HG03139 (cell line): ENCODE measurements around the gene C5.
"Not testable (repeated sequence)": the region's sequence is repeated elsewhere in the genome, so short reads cannot be mapped to it uniquely, and the experiment has no call there.

Experiments used
- ATAC-seq: cut with Tn5 transposase; IDR thresholded peaks from one replicate; pipeline ENCODE4 v1.9.1; 2021; ENCODE audit not compliant: unreplicated experiment

The C5 gene

DNA sequence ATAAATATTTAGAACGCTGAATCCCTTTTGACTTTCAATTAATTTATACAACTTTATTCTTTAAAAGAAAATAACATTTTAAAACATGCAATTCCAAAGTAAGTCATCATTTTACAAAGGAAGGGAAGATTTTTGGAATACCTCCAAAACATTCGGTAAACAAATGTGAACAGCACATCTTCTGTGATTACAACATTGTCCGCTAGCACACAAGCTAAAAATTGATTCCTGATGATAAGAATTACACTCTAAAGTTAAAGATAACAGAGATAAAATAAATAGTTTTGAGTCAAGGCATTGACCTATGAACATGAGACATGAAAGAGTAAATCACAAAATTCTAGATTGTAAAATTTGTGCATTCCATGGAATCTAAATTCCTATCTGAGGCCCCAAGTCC is 67.2 kb downstream of the C5 start:
- ATAC-seq: no peak

DNA sequence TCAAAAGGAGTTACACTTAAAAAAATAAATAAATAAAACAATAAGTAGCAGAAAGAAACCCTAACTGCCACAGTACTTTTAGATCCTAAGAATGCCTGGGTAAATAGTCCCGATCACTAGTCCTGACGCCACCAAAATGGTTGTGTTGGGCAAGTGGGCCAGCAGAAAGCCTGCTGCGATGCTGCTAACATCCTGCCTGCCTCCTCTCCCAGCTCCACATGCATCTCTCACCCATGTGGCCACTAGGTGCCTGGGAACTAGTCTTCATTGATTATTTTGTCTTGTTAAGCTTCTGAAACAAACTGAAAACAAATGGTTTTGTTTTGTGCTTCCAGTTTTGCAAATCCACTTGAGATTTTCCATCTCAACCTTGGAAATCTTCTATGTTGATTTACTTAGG is 69.1 kb downstream of the C5 start:
- ATAC-seq: no peak

DNA sequence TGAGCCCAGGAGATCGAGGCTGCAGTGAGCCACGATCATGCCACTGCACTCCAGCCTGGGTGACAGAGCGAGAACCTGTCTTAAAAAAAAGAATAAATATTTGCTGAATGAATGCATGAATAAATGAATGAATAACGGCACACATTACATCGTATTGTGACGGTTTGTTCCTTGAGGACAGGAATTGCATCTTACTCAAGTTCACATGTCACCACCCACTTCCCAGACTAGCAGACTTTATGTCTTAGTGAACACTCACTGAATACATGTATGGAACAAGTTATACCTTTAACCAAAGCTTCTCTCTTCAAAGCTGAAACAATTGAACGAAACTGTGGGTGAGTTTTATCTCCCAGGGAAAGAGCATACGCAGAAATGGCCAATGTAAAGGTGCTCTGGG is 70.3 kb downstream of the C5 start:
- no peak for ATAC-seq

DNA sequence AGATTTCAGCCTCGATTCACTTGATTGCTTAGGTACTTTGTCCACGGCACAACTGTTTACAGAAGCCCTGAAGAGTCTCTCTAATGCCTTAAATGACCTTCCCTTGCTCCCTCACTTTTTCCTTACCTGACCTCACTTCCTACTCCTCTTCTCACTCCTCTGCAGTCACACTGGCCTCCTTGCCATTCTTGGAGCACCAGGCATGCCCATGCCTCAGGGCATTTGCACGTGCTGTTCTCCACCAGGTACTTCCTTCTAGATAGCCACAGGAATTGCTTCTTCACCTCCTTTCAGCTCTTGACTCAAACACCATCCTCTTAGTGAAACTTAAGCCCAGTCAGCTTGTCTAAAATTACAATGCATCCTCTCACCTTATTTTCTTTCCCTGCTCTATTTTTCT is 71.1 kb downstream of the C5 start:
- ATAC-seq: no peak

DNA sequence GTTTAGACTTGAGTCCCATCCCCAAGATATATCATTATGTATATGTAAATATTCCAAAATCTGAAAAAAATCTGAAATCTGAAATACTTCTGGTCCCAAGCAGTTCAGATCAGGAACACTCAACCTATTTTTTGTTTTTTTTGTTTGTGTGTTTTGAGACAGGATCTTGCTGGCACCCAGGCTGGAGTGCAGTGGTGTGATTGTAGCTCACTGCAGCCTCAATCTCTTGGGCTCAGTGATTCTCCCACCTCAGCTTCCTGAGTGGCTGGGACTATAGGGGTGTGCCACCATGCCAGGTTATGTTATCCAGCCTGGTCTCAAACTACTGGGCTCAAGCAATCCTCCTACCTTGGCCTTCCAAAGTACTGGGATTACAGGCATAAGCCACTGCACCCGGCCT is 72.8 kb downstream of the C5 start:
- ATAC-seq: no peak

DNA sequence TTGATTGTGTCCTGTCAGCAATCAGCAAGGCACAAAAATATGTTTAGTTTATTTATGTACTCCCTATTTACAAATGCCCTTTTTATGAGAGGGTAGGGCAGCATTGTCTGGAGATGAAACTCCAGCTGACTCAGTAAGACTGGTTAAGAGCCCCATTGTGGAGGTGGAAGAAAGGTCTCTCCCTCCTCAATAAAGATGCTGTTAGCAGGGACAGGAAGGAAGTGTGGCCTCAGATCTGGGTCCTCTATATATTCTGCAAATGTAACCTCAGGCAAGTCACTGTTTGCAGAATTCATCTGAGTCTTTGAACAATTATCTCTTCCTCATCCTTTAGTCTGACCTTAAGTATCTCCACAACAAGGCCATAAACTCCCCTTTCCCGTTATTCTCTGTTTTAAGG is 75.2 kb downstream of the C5 start:
- ATAC-seq: no peak

DNA sequence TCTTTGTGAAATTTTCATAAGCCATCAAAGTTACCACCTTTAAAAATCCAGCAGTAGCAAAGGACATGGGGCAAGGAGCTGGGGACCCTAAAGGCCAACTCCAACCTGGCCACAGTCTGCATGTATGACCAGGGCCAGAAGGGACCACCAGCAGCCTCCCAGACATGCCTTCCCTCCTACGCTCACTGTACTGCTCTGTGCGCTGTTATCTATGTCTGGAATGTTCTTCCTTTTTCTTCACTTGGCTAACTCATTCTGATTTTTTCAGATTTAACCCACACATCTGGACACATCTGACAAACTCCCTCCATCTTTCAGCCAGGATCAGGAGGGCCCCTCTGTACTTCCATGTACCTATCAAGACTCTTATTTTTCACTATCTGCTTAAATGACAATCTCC is 75.9 kb downstream of the C5 start:
- ATAC-seq: no peak

DNA sequence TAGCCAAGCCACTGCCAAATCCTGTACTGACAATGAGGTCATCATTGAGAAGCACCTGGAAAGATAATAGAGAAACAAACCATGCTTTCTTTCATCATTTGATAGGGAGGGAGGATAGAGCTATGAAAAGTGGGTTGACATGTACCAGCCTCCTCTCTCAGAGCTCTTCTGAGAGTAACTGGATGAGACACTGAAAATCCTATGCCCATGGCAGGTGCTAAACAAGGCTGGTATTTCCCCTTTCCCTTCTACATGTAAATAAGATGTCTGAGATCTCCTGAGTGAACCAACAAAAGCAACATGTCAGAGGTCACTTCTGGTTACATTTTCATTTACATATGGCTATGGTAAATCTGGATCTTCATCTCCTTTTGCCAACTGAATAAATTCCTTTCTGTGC is 78.1 kb downstream of the C5 start:
- no peak for ATAC-seq

DNA sequence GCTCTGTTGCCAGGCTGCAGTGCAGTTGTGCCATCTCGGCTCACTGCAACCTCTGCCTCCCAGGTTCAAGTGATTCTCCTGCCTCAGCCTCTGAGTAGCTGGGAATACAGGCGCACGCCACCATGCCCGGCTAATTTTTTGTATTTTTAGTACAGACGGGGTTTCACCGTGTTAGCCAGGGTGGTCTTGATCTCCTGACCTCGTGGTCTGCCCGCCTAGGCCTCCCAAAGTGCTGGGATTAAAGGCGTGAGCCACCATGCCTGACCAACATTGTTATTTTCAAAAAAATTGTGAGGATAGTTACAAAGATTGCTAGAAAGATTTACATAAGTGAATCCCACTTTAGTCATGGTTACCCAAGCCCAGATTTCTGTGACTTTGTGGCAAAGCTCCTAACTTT is 78.6 kb downstream of the C5 start:
- not testable (repeated sequence) for ATAC-seq

DNA sequence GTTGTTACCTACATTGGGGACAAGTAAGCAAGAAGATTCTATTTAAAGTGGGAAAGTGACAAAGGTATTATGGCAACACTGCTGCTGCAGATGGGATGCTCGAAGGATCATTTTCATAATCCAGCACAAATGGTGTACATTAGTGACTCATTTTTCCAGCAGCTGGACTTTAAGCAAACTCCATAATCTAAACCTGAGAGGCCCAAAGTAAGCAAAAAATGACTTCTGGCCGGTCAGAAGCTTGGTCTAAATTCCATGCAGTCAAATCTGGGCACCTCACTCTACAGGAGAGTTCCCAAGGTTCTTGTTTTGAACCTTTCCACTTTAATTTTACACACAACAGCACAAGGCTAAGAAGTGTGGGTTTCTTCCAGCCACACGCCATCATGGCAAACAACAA is 79.8 kb downstream of the C5 start:
- no peak for ATAC-seq

DNA sequence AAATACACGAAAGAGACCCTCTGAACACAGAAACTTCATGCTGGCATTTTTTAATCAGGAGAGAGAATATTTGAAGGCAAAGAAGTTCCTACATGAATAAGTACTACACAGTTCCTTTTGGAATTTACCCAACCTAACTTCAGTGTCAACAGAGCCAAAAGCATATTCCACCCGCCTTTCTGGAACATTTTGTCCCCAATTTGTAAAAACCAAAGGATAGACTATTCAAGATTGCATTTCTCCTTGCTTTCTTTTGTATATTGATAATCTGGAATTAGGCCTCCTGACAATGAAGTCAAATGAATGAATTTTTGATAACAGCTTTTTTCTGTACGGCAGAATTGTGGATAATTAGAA is 84.1 kb downstream of the C5 start:
- no peak for ATAC-seq

DNA sequence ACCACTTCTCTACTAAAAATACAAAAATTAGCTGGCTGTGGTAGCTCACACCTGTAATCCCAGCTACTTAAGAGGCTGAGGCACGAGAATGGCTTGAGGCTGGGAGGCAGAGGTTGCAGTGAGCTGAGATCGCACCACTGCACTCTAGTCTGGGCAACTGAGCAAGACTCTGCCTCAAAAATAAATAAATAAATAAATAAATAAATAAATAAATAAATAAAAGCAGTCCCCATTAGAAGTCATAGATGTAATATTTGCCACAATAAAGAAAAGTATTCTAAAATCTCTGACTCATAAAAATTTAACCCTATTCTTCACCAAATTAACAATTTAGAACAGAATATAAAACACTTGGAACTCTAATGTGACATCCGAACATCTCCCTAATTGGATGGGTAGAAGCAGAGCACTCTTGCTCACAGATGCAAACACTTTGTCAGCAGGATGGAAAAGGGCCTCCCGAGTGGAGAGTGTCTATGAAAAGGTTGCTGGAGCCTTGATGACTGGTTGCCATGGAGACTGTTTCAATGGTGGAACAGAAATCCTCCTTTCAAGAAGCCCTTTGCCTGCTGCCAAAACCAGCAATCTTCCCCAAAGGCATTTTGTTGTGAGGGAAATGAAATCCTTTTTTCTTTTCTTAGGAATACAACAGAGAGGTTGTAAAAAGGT is 84.6 kb downstream of the C5 start:
- no peak for ATAC-seq

DNA sequence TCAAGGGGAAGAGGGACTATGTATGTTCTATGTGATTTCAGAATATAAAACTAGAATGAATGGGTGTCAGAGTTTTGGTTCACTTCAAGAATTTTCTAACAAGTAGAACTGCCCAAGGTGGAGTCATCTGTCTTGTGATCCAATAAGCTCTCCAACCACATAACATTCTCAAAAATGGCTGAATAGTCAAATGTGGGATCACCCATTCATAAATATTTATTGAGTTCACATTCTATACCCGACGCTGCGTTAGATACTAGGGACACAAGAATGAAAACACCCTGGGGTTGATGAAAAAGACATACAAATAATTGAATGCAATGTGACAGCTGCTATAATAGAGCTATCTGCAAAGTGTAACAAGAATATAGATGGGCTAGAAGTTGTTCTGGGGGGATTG is 88.1 kb downstream of the C5 start:
- ATAC-seq: no peak

DNA sequence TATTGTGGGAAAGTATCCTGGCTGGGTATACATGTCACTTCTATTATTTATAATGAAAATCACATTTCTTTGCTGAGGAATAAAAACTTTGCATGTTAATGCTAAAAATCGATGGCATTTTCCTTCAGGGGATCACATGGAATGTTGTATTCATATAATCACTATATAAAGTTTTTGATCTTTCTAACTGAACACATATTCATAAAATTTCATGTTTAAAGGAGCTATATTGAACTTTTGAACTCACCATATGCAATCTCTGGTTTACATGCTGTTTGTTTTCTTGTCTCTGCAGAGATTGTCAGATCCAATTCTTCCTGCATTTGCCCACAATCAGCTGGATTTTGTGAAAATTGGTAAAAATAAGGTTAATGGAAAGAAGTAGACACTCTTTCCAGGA is 90.1 kb downstream of the C5 start:
- no peak for ATAC-seq

DNA sequence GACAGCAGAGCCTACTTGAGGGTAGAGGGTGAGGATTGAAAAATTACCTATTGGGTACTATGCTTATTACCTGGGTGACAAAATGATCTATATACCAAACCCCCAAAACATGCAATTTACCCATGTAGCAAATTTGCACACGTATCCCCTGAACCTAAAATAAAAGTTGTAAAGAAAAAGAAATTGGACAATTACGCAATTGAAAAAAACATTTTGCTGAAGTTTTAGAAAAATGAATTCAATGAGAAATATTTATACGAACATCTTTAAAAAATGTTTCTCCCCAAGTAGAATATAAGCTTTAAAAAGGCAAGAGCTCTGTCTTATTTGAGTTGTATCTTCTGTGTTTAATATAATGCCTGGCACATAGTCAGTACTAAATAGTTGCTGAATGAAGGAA is 93.2 kb downstream of the C5 start:
- no peak for ATAC-seq

DNA sequence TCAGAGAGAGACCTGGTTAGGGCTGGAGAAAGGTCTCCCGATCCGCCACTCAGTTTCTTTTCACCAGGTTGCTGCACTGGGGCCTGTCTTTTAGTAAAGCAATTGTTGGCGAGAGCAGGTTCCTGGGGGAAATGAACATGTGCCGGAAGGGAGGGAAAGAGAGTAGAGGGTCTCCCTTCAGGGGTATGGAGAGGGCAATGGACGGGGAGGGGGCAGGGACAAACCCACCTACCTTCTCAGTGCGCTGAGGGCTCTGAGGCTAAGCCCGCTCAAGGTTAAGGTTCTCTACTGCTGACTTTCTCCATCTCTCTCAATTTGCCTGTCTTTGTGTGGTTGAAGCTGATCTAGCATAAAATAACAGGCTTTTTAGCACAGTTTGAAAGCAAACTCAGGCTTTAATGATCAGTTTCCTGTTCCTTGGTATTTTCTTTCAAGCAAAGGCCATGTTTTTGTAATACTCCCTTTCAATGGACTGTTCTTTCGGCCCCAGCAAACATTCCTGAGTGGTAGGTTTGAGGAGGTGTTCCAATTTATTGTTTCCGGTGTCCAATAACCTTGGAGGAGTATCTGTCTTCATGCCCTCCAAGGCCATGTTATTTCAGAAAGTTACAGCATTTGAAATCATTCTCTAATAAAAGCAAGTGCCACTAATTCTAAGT is 98.0 kb downstream of the C5 start:
- ATAC-seq: no peak

DNA sequence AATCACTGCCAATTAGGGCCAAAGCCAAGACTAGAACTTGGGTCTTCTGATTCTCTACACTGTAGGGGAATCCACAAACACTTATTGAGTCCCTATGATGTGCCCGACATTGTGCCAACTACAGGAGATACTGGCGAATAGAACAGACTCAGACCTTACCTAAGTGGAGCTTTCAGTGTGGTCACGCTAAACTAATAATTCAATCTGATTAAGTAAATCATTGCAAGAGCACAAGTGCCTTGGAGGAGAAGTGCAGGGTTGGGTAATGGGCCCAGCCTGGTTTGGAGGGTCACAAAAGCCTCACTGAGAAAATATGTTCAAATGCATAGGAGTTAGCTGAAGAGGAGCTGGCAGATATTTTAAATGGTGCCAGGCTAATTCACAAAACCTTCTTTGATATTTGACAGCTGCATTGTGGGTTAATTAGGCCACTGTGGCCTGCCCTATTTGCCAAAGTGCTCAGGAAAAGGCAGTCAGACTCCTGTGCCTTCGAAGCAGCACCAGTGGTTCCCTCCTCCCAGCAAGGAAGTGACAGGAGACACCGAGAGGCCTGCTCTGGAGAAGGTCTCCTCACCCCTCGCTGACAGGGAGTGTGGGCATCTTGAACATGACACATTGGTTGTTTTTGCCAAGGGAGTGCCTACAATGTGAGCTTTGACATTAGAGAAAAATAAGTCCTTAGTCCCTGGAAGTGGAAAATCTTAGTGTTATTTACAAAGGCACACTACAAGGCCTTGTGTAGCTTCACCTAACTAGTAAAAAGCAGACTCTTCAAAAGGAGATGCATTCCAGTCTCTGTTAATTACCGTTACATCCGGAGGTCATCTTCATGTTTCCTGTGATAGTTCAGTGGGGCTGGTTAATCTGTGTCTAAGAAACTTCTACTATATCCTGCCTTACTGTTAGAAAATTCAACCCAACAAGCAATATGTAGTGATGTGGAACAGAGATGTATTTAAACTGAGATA is 99.4 kb downstream of the C5 start:
- ATAC-seq: no peak

DNA sequence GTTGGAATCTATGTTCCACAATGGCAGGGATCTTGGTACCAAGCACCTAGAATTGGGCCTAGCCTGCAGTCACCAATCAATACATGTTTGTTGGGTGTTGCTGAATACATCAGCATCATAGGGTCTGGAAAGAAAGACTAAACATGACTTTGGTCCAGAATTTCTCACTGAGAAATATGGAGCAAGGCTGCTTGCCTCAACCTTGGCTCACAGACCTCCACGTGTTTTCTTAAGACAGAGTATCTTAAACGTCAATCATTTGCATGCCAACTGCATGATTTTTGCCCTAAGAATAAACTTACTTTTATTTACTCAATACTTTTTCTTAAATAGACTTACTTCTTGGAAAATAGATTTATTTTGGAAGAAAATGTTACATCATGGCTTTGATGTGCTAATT is 100.8 kb downstream of the C5 start:
- no peak for ATAC-seq

DNA sequence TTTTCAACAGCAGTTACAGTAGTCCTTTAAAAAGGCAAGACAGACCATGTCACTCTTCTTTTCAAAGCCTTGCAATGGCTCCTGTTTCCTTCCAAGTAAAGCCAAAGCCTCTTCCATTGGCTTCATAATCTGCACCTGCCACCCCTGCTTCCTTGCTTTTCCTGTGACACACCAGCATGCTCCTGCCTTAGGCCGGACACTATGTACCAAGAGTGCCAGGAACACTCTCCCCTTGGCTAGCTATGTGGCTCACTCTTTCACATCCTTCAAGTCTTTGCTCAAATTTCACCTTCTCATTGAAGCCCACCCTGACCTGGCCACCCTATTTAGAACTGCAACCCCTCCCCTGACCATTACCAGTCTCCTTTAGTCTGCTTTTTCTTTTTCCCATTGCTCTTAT is 101.3 kb downstream of the C5 start:
- no peak for ATAC-seq

DNA sequence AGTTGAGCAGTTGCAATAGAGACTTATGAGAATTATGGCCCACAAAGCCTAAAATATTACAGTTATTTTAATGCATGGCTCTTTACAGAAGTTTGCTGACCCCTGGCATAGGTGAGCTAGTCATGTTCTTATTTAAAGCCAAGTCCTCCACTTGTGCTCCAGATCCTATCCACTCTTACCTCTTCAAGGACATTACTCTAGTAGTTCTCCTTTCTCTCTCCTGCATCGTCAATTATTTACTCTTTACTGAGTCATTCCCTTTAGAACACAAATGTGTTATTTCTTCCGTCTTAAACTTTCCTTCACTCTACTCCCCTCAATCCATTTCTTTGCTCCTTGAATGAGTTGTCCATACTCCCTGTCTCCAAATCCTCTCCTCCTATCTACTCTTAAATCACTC is 102.9 kb downstream of the C5 start:
- ATAC-seq: no peak

DNA sequence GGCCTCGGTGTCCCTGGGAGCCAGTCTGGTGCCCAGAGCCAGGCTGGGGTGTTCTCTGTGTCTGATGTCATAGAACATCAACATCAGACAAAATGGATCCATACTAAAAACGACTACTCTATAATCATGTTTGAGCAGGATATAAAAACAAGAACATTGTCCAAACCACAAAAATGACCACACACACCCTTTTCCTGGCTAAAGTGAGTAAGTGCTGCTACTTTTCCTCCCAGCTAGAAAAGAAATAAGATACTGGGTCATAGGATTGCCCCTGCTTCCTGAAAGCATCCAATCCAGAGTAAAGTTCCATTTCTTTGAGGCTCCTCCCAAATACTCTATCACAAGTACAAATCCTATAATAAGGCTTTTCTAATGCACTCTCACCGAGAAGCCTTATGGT is 103.8 kb downstream of the C5 start:
- ATAC-seq: no peak

DNA sequence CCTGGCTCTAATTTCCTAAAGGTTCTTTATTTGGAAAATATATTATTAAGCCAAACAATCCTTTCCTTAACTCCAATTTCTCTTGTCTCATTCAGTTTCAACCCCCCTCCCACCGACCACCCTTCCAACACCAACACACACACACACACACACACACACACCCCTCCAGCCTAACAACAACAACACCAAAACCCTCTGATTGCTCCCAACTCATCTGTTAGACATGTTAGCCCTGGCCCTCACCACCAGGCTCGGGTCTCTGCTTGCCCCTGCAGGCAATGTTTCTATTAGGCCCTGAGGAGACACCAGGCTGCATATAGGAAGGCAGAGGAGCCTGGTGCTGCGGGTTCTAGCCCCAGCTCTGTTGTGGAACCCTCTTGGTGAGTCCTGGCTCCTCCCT is 105.1 kb downstream of the C5 start:
- ATAC-seq: no peak
